Heart left ventricle (tissue), 16 donors: Measurements from ENCODE around the gene LRP5. TPM values are rescaled to one million over a fixed set of nuclear protein-coding genes. Genes with fewer than 3 reads are reported as not detected.

Experiments used
- ATAC-seq, 4 donors: fragments of 200-7000 bp; cut with Tn5 transposase; one replicate each; pipeline ENCODE4 v1.9.1; 2020 to 2022; ENCODE audit warnings: moderate library complexity in 4 of 4, mild to moderate bottlenecking in 3 of 4, moderate number of reproducible peaks in 1 of 4
- DNase-seq, 5 donors: peaks; one replicate each; pipeline ENCODE4 v3.0.0-alpha.2; 2020
- H3K27ac ChIP-seq, 12 donors: fragments of 200-600 bp; sonication (generic) in 4 of 12; one replicate each; pipeline versions ENCODE4 v1.5.0 to v1.8.0; 2016 to 2022; ENCODE audit warnings: mild to moderate bottlenecking in 2 of 12
- H3K27me3 ChIP-seq, 9 donors: fragments of 200-600 bp; sonication (generic) in 2 of 9; one replicate each; pipeline versions ENCODE4 v1.5.1 to v1.8.0; 2016 to 2022; ENCODE audit warnings: mild to moderate bottlenecking in 3 of 9
- H3K36me3 ChIP-seq, 9 donors: fragments of 200-600 bp; sonication (generic) in 2 of 9; one replicate each; pipeline versions ENCODE4 v1.5.0 to v1.8.0; 2018 to 2022; ENCODE audit warnings: mild to moderate bottlenecking in 2 of 9
- H3K4me1 ChIP-seq, 12 donors: fragments of 200-600 bp; sonication (generic) in 4 of 12; one replicate each; pipeline versions ENCODE4 v1.5.0 to v1.8.0; 2016 to 2022; ENCODE audit warnings: mild to moderate bottlenecking in 3 of 12
- H3K4me3 ChIP-seq, 12 donors: fragments of 200-600 bp; sonication (generic) in 4 of 12; one replicate each; pipeline versions ENCODE4 v1.5.0 to v1.8.0; 2017 to 2022; ENCODE audit warnings: mild to moderate bottlenecking in 9 of 12, moderate library complexity in 4 of 12
- H3K9me3 ChIP-seq, 12 donors: fragments of 200-600 bp; sonication (generic) in 4 of 12; one replicate each; pipeline versions ENCODE4 v1.5.0 to v1.8.0; 2016 to 2022; ENCODE audit warnings: mild to moderate bottlenecking in 1 of 12
- CTCF ChIP-seq, 12 donors: fragments of 200-600 bp; sonication (generic) in 4 of 12; IDR thresholded peaks; one replicate each; pipeline versions ENCODE4 v1.5.0 to v1.8.0; 2018 to 2022; ENCODE audit warnings: antibody characterized with exemption in 12 of 12, mild to moderate bottlenecking in 5 of 12
- POLR2A ChIP-seq, 2 donors: fragments of 450-650 bp; IDR thresholded peaks; one replicate each; pipeline ENCODE4 v1.6.1; 2017; ENCODE audit warnings: antibody characterized with exemption in 2 of 2, mild to moderate bottlenecking in 2 of 2, moderate library complexity in 2 of 2
- whole genome bisulfite sequencing, 4 donors: extraction: QIAGEN DNeasy Blood & Tissue Kit in 2 of 4; methylation state at CpG; one replicate each; pipeline versions ENCODE4 v1.1.5 to v1.1.7; 2013 to 2018; 5-methylcytosine and 5-hydroxymethylcytosine counted together
- intact Hi-C, 10 donors: fragments of 100-400 bp; cut with DNase I; formaldehyde crosslinking; loops; one replicate each; pipeline versions ENCODE4 v1.11.1 to v1.14.2; 2022
- polyA plus RNA-seq, 2 donors: library from polyadenylated mRNA; stranded (reverse); fragments of 200-250 nt; gene quantifications; one replicate each; pipeline ENCODE4 v1.2.3, GENCODE V29; 2013
- total RNA-seq, 9 donors: library from RNA; depleted of rRNA in 2 of 9; stranded (reverse); fragments of >200 nt in 2 of 9; fragmentation: NEBNext Ultra II Directional in 3 of 9; extraction: Animal tissue kit (Norgen Biotek cat#: 25700) in 3 of 9; gene quantifications; one replicate each; pipeline versions ENCODE4 v1.1.0 to v1.2.4, GENCODE V29; 2016 to 2023
- donor health status: ischemic (EF 13 %, LVEDD 7.1; RV severe dilation, severe dysfunction).
- donor health status: healthy with polysubstance abuse.
- donor health status: DM: no; HTN: yes; CAD: no.
- donor health status: DM: no; HTN: no; CAD: no.
- donor health status: ischemic (EF 25% LVEDD 6.9; RV normal size, moderate dysfunction).
- donor health status: ischemic (EF 25% LVEDD 5.7; RV mildly dilated, moderate dysfunction).
- donor health status: healthy.
- donor health status: DM: yes; HTN: yes; CAD: no.
- donor health status: ischemic (EF 35%, LVEDD 5.7; RV mildly dilated, moderate dysfunction).
- donor health status: nonischemic (EF 11% LVEDD 7.7; RV severe dilation, severe dysfunction).
- donor health status: DM: yes; HTN: yes; CAD: no.
- donor health status: PGD.
- donor health status: ischemic (EF 29% LVEDD 5.4; RV normal size, mild dysfunction).
- donor health status: nonischemic (EF 23%, LVEDD 6.1; RV moderate dilation, normal function).

Gene LRP5
- total and polyA plus RNA-seq, 11 donors, result 30.2 to 62.5 (median 39.8) TPM

- intact Hi-C loops, result loop anchor here in 5 of 10 donors (10.0 kb wide), 3 partner anchors 47 to 147 kb away; no protein-coding TSS in a partner anchor
- no peak for ATAC-seq
- 75 to 86% (median 77%) methylated on average over 6 of the region's 6 CpGs for WGBS, 4 donors
- Histone ChIP-seq H3K4me3 (no peak overlapping the region), H3K27me3 (no peaks in the 10 kb centered on the region), H3K27ac (no peak overlapping the region), H3K36me3 (peaks cover 0 to 64% (median 51%) of the 10 kb centered on the region in 9 donors), H3K4me1 (peaks cover 3 to 22% (median 16%) of the 10 kb centered on the region in 12 donors), H3K9me3 (no peaks in the 10 kb centered on the region)
- TF ChIP-seq POLR2A (IDR thresholded peaks at IDR 0.05) (no peak), CTCF (IDR thresholded peaks at IDR 0.05) (no peak)
- no peak for DNase-seq
These were observed 129.3 kb downstream of the LRP5 start for GRCh38 chr11:68441466-68442230.

- DNase-seq, result no peak
- WGBS, 4 donors, result 85 to 96% (median 91%) methylated on average over 10 of the region's 10 CpGs
These were observed 130.0 kb downstream of the LRP5 start for GRCh38 chr11:68442433-68442832.

DNA sequence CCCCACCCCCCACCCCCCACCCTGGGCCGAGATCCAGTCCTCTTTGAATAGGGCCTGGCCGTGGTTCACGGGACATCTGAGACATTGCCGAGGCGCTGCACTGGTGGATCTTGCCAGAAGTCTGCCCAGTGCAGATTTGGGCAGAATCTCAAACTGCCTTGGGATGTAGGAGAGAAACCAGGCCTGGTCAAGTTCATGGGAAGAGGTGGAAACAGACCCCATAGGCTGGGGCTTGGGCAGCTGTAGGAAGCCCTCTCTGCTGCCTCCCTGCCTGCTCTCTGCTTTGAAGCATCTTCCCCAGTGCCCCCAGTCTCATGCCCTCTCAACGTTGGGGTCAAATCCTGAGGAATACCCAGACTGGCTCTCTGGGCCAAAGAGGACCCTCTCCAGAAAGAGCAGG lies 132.2 kb downstream of the LRP5 start:
- Histone ChIP-seq H3K36me3 (peaks cover 0 to 72% (median 57%) of the 10 kb centered on the region in 9 donors), H3K9me3 (no peaks in the 10 kb centered on the region), H3K4me3 (no peak overlapping the region), H3K4me1 (peaks cover 0 to 11% (median 3%) of the 10 kb centered on the region in 12 donors), H3K27ac (peak overlapping the region in 1 of 12 donors; percentile 50), H3K27me3 (no peaks in the 10 kb centered on the region)
- DNase-seq, result peak in 1 of 5 donors; percentile 48
- intact Hi-C loops, result loop anchor here in 5 of 10 donors (10.0 kb wide), 3 partner anchors 50 to 150 kb away; no protein-coding TSS in a partner anchor
- ATAC-seq, result no peak
- TF ChIP-seq CTCF (IDR thresholded peaks at IDR 0.05), result no peak
- TF ChIP-seq POLR2A (IDR thresholded peaks at IDR 0.05), result no peak
- 43 to 92% (median 63%) methylated on average over 3 to 6 of the region's 6 CpGs for WGBS, 4 donors

More at GRCh38 chr11:68442433-68442832, 130.0 kb downstream of the LRP5 start:
- Histone ChIP-seq H3K4me3 (no peak overlapping the region), H3K27me3 (no peaks in the 10 kb centered on the region), H3K27ac (no peak overlapping the region), H3K9me3 (no peaks in the 10 kb centered on the region), H3K36me3 (peaks cover 0 to 69% (median 53%) of the 10 kb centered on the region in 9 donors), H3K4me1 (peaks cover 0 to 20% (median 11%) of the 10 kb centered on the region in 12 donors)
- ATAC-seq, result no peak
- intact Hi-C loops, result loop anchor here in 5 of 10 donors (10.0 kb wide), 3 partner anchors 48 to 148 kb away; no protein-coding TSS in a partner anchor
- TF ChIP-seq POLR2A (IDR thresholded peaks at IDR 0.05) (no peak), CTCF (IDR thresholded peaks at IDR 0.05) (no peak)

DNA sequence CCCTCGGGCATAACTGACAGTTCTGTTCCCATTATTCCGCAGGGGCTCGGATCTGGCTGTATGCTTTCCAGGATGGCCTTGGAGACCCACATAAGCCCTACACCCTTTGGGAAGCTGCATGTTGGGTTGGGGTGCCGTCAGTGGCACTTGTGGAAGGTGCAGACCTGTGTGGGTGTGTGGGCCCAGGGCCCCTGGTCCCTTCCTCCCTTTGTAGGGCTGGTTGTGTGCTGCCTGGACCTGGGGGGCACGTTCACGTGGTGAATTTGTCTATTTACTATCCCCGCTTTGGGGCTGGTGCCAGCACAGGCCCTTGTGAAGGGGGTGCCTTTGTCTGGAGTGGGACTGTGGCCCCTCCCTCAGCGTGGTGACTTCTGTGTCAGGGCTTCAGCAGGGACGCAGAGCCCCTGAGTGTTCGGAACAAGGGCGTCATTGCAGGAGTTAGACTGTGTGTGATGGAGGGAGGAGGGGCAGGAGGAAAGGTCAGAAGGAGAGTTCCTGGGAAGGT lies 133.2 kb downstream of the LRP5 start:
- no peaks in the 10 kb centered on the region for H3K27me3 ChIP-seq
- no peak for TF ChIP-seq POLR2A (IDR thresholded peaks at IDR 0.05)
- TF ChIP-seq CTCF (IDR thresholded peaks at IDR 0.05), result no peak
- DNase-seq (peak in 1 of 5 donors; percentile 28), ATAC-seq (no peak)
- no peaks in the 10 kb centered on the region for H3K9me3 ChIP-seq
- H3K4me1 ChIP-seq, result peaks cover 0 to 11% (median 1%) of the 10 kb centered on the region in 12 donors
- no peak overlapping the region for H3K4me3 ChIP-seq
- WGBS, 4 donors, result 72 to 90% (median 89%) methylated on average over 7 to 11 of the region's 11 CpGs
- peak overlapping the region in 1 of 12 donors; percentile 38 for H3K27ac ChIP-seq
- peaks cover 0 to 62% (median 47%) of the 10 kb centered on the region in 9 donors for H3K36me3 ChIP-seq
- intact Hi-C loops, result loop anchor here (2.0 to 10.0 kb wide), 12 partner anchors 43 to 238 kb away; partner anchors contain the start of gene KMT5B (in 1 of the 10)
